Measurements from ENCODE around the gene FRAT2.

- TF ChIP-seq CTCF (IDR thresholded peaks at IDR 0.05) = no peak
- TF ChIP-seq POLR2A (IDR thresholded peaks at IDR 0.05) = no peak
Observed at GRCh38 chr10:97336006-97336405, 1.5 kb upstream of the FRAT2 start.

All from thyroid gland (tissue), 4 donors.